Calu3 (cell line): ENCODE measurements around the gene OR5AU1. TPM values are rescaled to one million over a fixed set of nuclear protein-coding genes. Genes with fewer than 3 reads are reported as not detected.
A peak's percentile ranks its signal among the peaks of the same experiment; 100 is the strongest.

Experiments
- Bru-seq: library from RNA; stranded (reverse); fragments of 400-500 nt; gene quantifications from one replicate; lab custom pipeline; 2021; lab: Mats Ljungman, UMichigan
- BruChase-seq, 2 experiments: library from RNA; stranded (reverse); fragments of 400-500 nt; gene quantifications; one replicate each; lab custom pipeline; 2021; lab: Mats Ljungman, UMichigan
- BruUV-seq: library from RNA; stranded (reverse); fragments of 400-500 nt; replicated peaks from 2 replicates; lab custom pipeline; 2021; lab: Mats Ljungman, UMichigan
- CTCF ChIA-PET: fragments of 300-600 bp; sonication (Branson Sonifier 250); formaldehyde crosslinking; loops from one replicate; lab custom pipeline; 2022; ENCODE audit warnings: antibody characterized with exemption; lab: Charles Lee
- DNase-seq: peaks from one replicate; pipeline ENCODE4 v3.0.0; 2022
- H3K27ac Mint-ChIP-seq: one replicate; pipeline ENCODE4 v1.8.0; 2022; ENCODE audit warnings: mixed read lengths; ENCODE audit not compliant: unreplicated experiment
- H3K27me3 Mint-ChIP-seq: one replicate; pipeline ENCODE4 v1.8.0; 2022; ENCODE audit warnings: mixed read lengths; ENCODE audit not compliant: unreplicated experiment
- H3K36me3 Mint-ChIP-seq: one replicate; pipeline ENCODE4 v1.8.0; 2022; ENCODE audit warnings: mild to moderate bottlenecking, moderate library complexity, mixed read lengths; ENCODE audit not compliant: insufficient read depth, unreplicated experiment
- H3K4me1 Mint-ChIP-seq: one replicate; pipeline ENCODE4 v1.8.0; 2022; ENCODE audit warnings: mild to moderate bottlenecking, low read depth, mixed read lengths; ENCODE audit not compliant: unreplicated experiment
- H3K4me3 Mint-ChIP-seq: one replicate; pipeline ENCODE4 v1.8.0; 2022; ENCODE audit warnings: mild to moderate bottlenecking, low read depth, moderate library complexity, mixed read lengths; ENCODE audit not compliant: unreplicated experiment
- H3K9me3 Mint-ChIP-seq: one replicate; pipeline ENCODE4 v1.8.0; 2022; ENCODE audit warnings: low read depth, mixed read lengths; ENCODE audit not compliant: unreplicated experiment
- CTCF ChIP-seq: fragments of 200-600 bp; IDR thresholded peaks from one replicate; pipeline ENCODE4 v1.8.0; 2022; ENCODE audit warnings: antibody characterized with exemption; ENCODE audit not compliant: unreplicated experiment
- intact Hi-C: fragments of 100-400 bp; cut with micrococcal nuclease; formaldehyde crosslinking; loops from one replicate; pipeline ENCODE4 v1.10.0; 2022; ENCODE audit not compliant: unreplicated experiment
- long read RNA-seq: library from polyadenylated mRNA; stranded (forward); transcript quantifications from one replicate; pipeline ENCODE4 v2.0.0, GENCODE V29; 2022
- total RNA-seq: library from RNA; stranded (reverse); gene quantifications from 2 replicates; pipeline ENCODE4 v1.2.3, GENCODE V29; 2022

Gene OR5AU1
- total RNA-seq (0.05 and 0.14 TPM in 2 replicates), Bru-seq, nascent RNA (percentile 18 among the genes with signal in this experiment), BruChase-seq, experiment 1, labeled RNA remaining after a 6-hour chase (percentile 25 among the genes with signal in this experiment), BruChase-seq, experiment 2, labeled RNA remaining after a 2-hour chase (percentile 23 among the genes with signal in this experiment)
- long read RNA-seq = 0 reads

- Mint-ChIP-seq H3K9me3 (peaks cover 5% of the 10 kb centered on the region), H3K4me1 (no peaks in the 10 kb centered on the region), H3K27ac (no peak within 1 kb of the TSS), H3K4me3 (no peak within 1 kb of the TSS), H3K36me3 (no peaks in the 10 kb centered on the region), H3K27me3 (peaks cover 52% of the 10 kb centered on the region)
- CTCF ChIA-PET = no interaction called here
- BruUV-seq = no TSS peak
- no peak for TF ChIP-seq CTCF
- intact Hi-C loops = no loop called here
- no peak for DNase-seq
Observed at GRCh38 chr14:21155963-21156362, at the start of gene OR5AU1. Gene OR5AU1 (minus strand): TSS chr14:21156063. CDS start chr14:21155872, 191 bp downstream.

GRCh38 chr14:21205026-21205677, 49.3 kb upstream of the OR5AU1 start:
- peaks cover 94% of the 10 kb centered on the region for H3K36me3 Mint-ChIP-seq
- intact Hi-C loops = no loop called here
- H3K9me3 Mint-ChIP-seq = no peaks in the 10 kb centered on the region
- H3K4me1 Mint-ChIP-seq = peaks cover 29% of the 10 kb centered on the region
- H3K27me3 Mint-ChIP-seq = no peaks in the 10 kb centered on the region
- TF ChIP-seq CTCF = no peak
- no peak overlapping the region for H3K27ac Mint-ChIP-seq
- H3K4me3 Mint-ChIP-seq = no peak overlapping the region
- CTCF ChIA-PET = no interaction called here
- no TSS peak for BruUV-seq
- no peak for DNase-seq

- H3K4me3 Mint-ChIP-seq = no peak overlapping the region
- peak overlapping the region; percentile 79 for H3K27ac Mint-ChIP-seq
- CTCF ChIA-PET = no interaction called here
- DNase-seq = no peak
- no TSS peak for BruUV-seq
- H3K36me3 Mint-ChIP-seq = peaks cover 91% of the 10 kb centered on the region
- no peaks in the 10 kb centered on the region for H3K27me3 Mint-ChIP-seq
- H3K4me1 Mint-ChIP-seq = peaks cover 29% of the 10 kb centered on the region
- no peaks in the 10 kb centered on the region for H3K9me3 Mint-ChIP-seq
- TF ChIP-seq CTCF = no peak
- intact Hi-C loops = no loop called here
Observed at GRCh38 chr14:21204167-21205025, 48.5 kb upstream of the OR5AU1 start.

- CTCF ChIA-PET = no interaction called here
- Mint-ChIP-seq H3K27me3 (no peaks in the 10 kb centered on the region), H3K4me3 (no peak overlapping the region), H3K9me3 (no peaks in the 10 kb centered on the region), H3K4me1 (peaks cover 29% of the 10 kb centered on the region), H3K36me3 (peaks cover 89% of the 10 kb centered on the region), H3K27ac (peak overlapping the region; percentile 79)
- no TSS peak for BruUV-seq
- no peak for DNase-seq
- no peak for TF ChIP-seq CTCF
- intact Hi-C loops = no loop called here
Observed at GRCh38 chr14:21203470-21204166, 47.8 kb upstream of the OR5AU1 start.
